ENCODE measurements around the gene SGMS1.
"Not testable (repeated sequence)": the region's sequence is repeated elsewhere in the genome, so short reads cannot be mapped to it uniquely, and the experiment has no call there.

Gene SGMS1

GRCh38 chr10:50286517-50286916 lies 337.2 kb downstream of the SGMS1 start:
- DNase-seq (ENCODE audit: extremely low read depth in 1 of 2, low read depth in 1 of 2) = no peak

GRCh38 chr10:50281967-50282522 lies 341.7 kb downstream of the SGMS1 start:
- no peak for DNase-seq (ENCODE audit: extremely low read depth in 1 of 2, low read depth in 1 of 2)

DNA sequence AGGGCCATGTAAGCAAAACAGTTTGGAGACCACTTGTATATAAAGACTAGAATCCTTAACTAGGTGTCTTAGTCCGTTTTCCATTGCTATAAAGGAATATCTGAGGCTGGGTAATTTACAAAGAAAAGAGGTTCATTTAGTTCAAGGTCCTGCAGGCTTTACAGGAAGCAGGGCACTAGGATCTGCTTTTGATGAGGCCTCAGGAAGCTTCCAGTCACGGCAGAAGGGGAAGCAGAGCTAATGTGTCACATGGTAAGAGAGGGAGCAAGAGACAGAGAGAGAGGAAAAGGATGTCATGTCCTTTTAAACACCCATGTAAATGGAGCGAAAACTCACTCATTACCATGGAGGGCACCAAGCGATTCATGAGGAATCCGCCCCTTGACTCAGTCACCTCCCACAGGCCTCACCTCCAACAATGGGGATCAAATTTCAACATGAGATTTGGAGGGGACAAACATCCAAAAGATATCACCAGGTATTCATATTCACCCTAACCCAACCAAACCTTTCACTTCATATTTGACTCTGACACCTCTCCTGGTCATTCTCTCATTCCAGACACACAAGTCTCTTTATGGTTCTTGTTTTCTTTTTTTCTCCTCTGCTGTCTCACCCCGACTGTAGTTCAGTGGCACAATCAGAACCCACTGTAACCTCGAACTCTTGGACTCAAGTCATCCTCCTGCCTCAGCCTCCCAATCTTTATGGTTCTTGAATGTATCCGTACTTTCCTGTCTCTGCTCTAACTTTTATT lies 342.4 kb downstream of the SGMS1 start:
- no peak for DNase-seq (ENCODE audit: extremely low read depth in 1 of 2, low read depth in 1 of 2)

- DNase-seq (ENCODE audit: extremely low read depth in 1 of 2, low read depth in 1 of 2) = no peak
Observed at GRCh38 chr10:50280049-50280841, 343.5 kb downstream of the SGMS1 start.

GRCh38 chr10:50279489-50279888 lies 344.3 kb downstream of the SGMS1 start:
- DNase-seq (ENCODE audit: extremely low read depth in 1 of 2, low read depth in 1 of 2) = no peak

- DNase-seq (ENCODE audit: extremely low read depth in 1 of 2, low read depth in 1 of 2) = peak in 1 of 2 donors; percentile 9
Observed at GRCh38 chr10:50275650-50276235, 348.0 kb downstream of the SGMS1 start.

DNA sequence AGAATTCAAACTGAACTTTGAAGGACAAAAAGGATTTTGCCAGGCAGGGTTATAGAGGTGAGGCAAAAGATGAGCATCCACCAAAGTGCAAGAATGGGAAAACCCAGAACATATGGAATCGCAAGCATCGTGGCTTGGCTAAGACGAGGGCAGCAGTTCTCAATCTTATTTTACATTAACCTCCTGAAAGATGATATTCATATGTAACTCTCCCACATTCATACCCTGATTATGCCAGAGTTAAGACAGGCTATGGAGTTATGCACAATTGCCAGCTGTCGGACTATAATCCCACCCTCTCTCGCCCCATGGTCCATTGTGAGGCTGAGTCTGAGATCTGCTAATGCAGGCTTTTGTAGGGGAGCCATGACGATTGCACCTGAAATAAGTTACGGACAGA lies 351.2 kb downstream of the SGMS1 start:
- DNase-seq (ENCODE audit: extremely low read depth in 1 of 2, low read depth in 1 of 2) = no peak

- no peak for DNase-seq (ENCODE audit: extremely low read depth in 1 of 2, low read depth in 1 of 2)
Observed at GRCh38 chr10:50271564-50272250, 352.0 kb downstream of the SGMS1 start.

GRCh38 chr10:50267877-50268276 lies 355.9 kb downstream of the SGMS1 start:
- not testable (repeated sequence) for DNase-seq (ENCODE audit: extremely low read depth in 1 of 2, low read depth in 1 of 2)

DNA sequence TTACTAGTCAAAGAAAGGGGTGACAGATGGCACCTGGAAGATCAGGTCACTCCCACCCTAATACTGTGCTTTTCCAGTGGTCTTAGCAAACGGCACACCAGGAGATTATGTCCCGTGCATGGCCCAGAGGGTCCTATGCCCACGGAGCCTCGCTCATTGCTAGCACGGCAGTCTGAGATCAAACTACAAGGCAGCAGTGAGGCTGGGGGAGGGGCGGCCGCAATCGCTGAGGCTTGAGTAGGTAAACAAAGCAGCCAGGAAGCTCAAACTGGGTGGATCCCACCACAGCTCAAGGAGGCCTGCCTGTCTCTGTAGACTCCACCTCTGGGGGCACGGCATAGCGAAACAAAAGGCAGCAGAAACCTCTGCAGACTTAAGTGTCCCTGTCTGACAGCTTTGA lies 361.1 kb downstream of the SGMS1 start:
- DNase-seq (ENCODE audit: extremely low read depth in 1 of 2, low read depth in 1 of 2) = not testable (repeated sequence)

GRCh38 chr10:50260791-50261281 lies 362.9 kb downstream of the SGMS1 start:
- peak in 1 of 2 donors; percentile 26 for DNase-seq (ENCODE audit: extremely low read depth in 1 of 2, low read depth in 1 of 2)
